K562 (cell line): Measurements from ENCODE around the gene GALNT9. TPM values are rescaled to one million over a fixed set of nuclear protein-coding genes. Genes with fewer than 3 reads are reported as not detected.

Experiments
- ATAC-seq: fragments of 200-7000 bp; cut with Tn5 transposase; 3 replicates; pipeline ENCODE4 v1.9.1; 2020; ENCODE audit warnings: moderate library complexity
- BruUV-seq: library from RNA; stranded (reverse); fragments of 400-500 nt; replicated peaks from 2 replicates; lab custom pipeline; 2021; lab: Mats Ljungman, UMichigan
- CTCF ChIA-PET: fragments of 300-600 bp; formaldehyde crosslinking; extraction: SDS; loops from one replicate; lab custom pipeline; 2021; ENCODE audit warnings: low intra/inter-chr PET ratio; lab: Yijun Ruan, JAX
- POLR2A ChIA-PET: fragments of 300-600, 350-650 bp; sonication (Branson Sonifier 250); formaldehyde crosslinking; extraction: SDS; loops from one replicate; lab custom pipeline; 2021; ENCODE audit warnings: antibody characterized with exemption, inconsistent platforms; lab: Yijun Ruan, JAX
- DNase-seq, 4 experiments: peaks; one replicate each; pipeline versions ENCODE4 v3.0.0 to v3.0.0-alpha.2; 2011 to 2018; ENCODE audit warnings: low spot score in 3 of 4, mixed read lengths in 3 of 4; ENCODE audit errors: extremely low read depth in 1 of 4
- FAIRE-seq: peaks from 2 replicates; lab custom pipeline; 2011; peaks lifted over from hg19 to GRCh38; lab: Jason Lieb, UNC
- H2AFZ ChIP-seq: 2 replicates; pipeline ENCODE4 v1.6.0; 2011; ENCODE audit warnings: low read depth, low read length, control low read depth, inconsistent platforms
- H3K27ac ChIP-seq: fragments of 200-600 bp; 3 replicates; pipeline ENCODE4 v1.8.0; 2011; ENCODE audit warnings: low read depth, mild to moderate bottlenecking, control low read depth, inconsistent platforms, low read length, moderate library complexity, mixed read lengths; ENCODE audit errors: extremely low read depth
- H3K27me3 ChIP-seq, 2 experiments: fragments of 300-600 bp in 1 of 2; 2 replicates in 1 of 2; 3 replicates in 1 of 2; pipeline versions ENCODE4 v1.6.0 to v1.8.0; 2011; ENCODE audit warnings: inconsistent platforms in 2 of 2, low read length in 2 of 2, mild to moderate bottlenecking in 1 of 2, mixed read lengths in 1 of 2, moderate library complexity in 1 of 2; ENCODE audit not compliant: control insufficient read depth in 2 of 2, insufficient read depth in 2 of 2
- H3K36me3 ChIP-seq: fragments of 300-600 bp; 3 replicates; pipeline ENCODE4 v1.8.0; 2011; ENCODE audit warnings: mild to moderate bottlenecking, low read length, inconsistent platforms; ENCODE audit not compliant: control insufficient read depth, insufficient read depth
- H3K4me1 ChIP-seq, 2 experiments: fragments of 200-600 bp in 1 of 2; replicated peaks in 1 of 2; 2 replicates in 1 of 2; 3 replicates in 1 of 2; pipeline versions ENCODE4 v1.5.1 to v1.8.0; 2011; ENCODE audit warnings: inconsistent platforms in 2 of 2, low read length in 2 of 2, mild to moderate bottlenecking in 1 of 2, mixed read lengths in 1 of 2, moderate library complexity in 1 of 2; ENCODE audit not compliant: control insufficient read depth in 2 of 2, insufficient read depth in 2 of 2
- H3K4me2 ChIP-seq: 2 replicates; pipeline ENCODE4 v1.6.1; 2011; ENCODE audit warnings: low read length, control low read depth, inconsistent platforms, mixed read lengths; ENCODE audit not compliant: insufficient read depth
- H3K4me3 ChIP-seq: fragments of 200-600 bp; sonication (generic), shearing (Covaris generic); 2 replicates; pipeline ENCODE4 v1.5.1; 2016; ENCODE audit warnings: control low read depth, inconsistent platforms
- H3K79me2 ChIP-seq: fragments of 200-600 bp; 3 replicates; pipeline ENCODE4 v1.8.0; 2011; ENCODE audit warnings: low read length, inconsistent platforms; ENCODE audit not compliant: control insufficient read depth, insufficient read depth
- H3K9ac ChIP-seq, 2 experiments: 2 replicates each; pipeline versions ENCODE4 v1.6.0 to v1.6.1; 2011; ENCODE audit warnings: low read depth in 2 of 2, low read length in 2 of 2, control low read depth in 1 of 2, inconsistent platforms in 1 of 2, mild to moderate bottlenecking in 1 of 2, mixed read lengths in 1 of 2; ENCODE audit not compliant: insufficient read depth in 1 of 2
- H3K9me1 ChIP-seq: one replicate; pipeline ENCODE4 v1.6.0; 2011; ENCODE audit warnings: inconsistent platforms, mild to moderate bottlenecking, low read length, moderate library complexity; ENCODE audit not compliant: control insufficient read depth, insufficient read depth
- H3K9me3 ChIP-seq: replicated peaks from 2 replicates; pipeline ENCODE4 v1.5.1; 2011; ENCODE audit warnings: low read depth, low read length, inconsistent platforms; ENCODE audit not compliant: control insufficient read depth, insufficient read depth
- H4K20me1 ChIP-seq: replicated peaks from 2 replicates; pipeline ENCODE4 v1.6.1; 2011; ENCODE audit warnings: low read length, inconsistent platforms, mixed read lengths; ENCODE audit not compliant: control insufficient read depth, insufficient read depth
- CHD4 ChIP-seq: fragments of 200-600 bp; sonication (generic); IDR thresholded peaks from 3 replicates; pipeline ENCODE4 v1.6.1; 2012; ENCODE audit warnings: low read depth, mild to moderate bottlenecking, mixed read lengths, low read length, inconsistent platforms; ENCODE audit not compliant: insufficient read depth, insufficient replicate concordance, poor library complexity, severe bottlenecking
- FOXA3 ChIP-seq, 2 experiments: fragments of 450-650 bp in 1 of 2; sonication (generic) in 1 of 2; formaldehyde crosslinking; IDR thresholded peaks in 1 of 2; conservative IDR thresholded peaks in 1 of 2; 2 replicates each; pipeline versions ENCODE4 v1.4.0 to v1.8.0; 2020 to 2022; ENCODE audit warnings: mild to moderate bottlenecking in 2 of 2, missing genetic modification reagents in 1 of 2
- HEY1 ChIP-seq: fragments of 250-450 bp; sonication (Bioruptor Pico); IDR thresholded peaks from 2 replicates; pipeline ENCODE4 v1.5.0; 2020; ENCODE audit warnings: mild to moderate bottlenecking, moderate library complexity, borderline replicate concordance
- ILK ChIP-seq: fragments of 450-650 bp; IDR thresholded peaks from 2 replicates; pipeline ENCODE4 v1.6.1; 2016; ENCODE audit warnings: missing genetic modification characterization, low read depth, mild to moderate bottlenecking, missing compliant biosample characterization, moderate library complexity, borderline replicate concordance
- POLR3G ChIP-seq: IDR thresholded peaks from 2 replicates; pipeline ENCODE4 v1.6.1; 2011; ENCODE audit not compliant: insufficient read length, insufficient replicate concordance; ENCODE audit errors: extremely low read depth
- RBBP5 ChIP-seq: fragments of 200-600 bp; sonication (generic); IDR thresholded peaks from 2 replicates; pipeline ENCODE4 v1.6.1; 2012; ENCODE audit warnings: borderline replicate concordance, mild to moderate bottlenecking, low read length, control low read depth, inconsistent platforms; ENCODE audit not compliant: insufficient read depth, poor library complexity, severe bottlenecking
- USF2 ChIP-seq: sonication (generic); formaldehyde crosslinking; IDR thresholded peaks from 2 replicates; pipeline ENCODE4 v1.5.0; 2020; ENCODE audit warnings: missing genetic modification reagents
- YY1 ChIP-seq, 3 experiments: IDR thresholded peaks; 2 replicates each; pipeline ENCODE4 v1.6.1; 2011; ENCODE audit warnings: low read length in 2 of 3, mild to moderate bottlenecking in 2 of 3, moderate library complexity in 2 of 3, borderline replicate concordance in 1 of 3, control low read depth in 1 of 3, low read depth in 1 of 3; ENCODE audit not compliant: insufficient read depth in 3 of 3, insufficient replicate concordance in 2 of 3, control insufficient read depth in 1 of 3, insufficient read length in 1 of 3; ENCODE audit errors: extremely low read depth in 1 of 3
- ZKSCAN1 ChIP-seq: fragments of 150-350 bp; IDR thresholded peaks from 2 replicates; pipeline ENCODE4 v1.6.1; 2016; ENCODE audit warnings: low read depth, low read length
- ZKSCAN8 ChIP-seq: fragments of 200-800 bp; sonication (Bioruptor generic); IDR thresholded peaks from 2 replicates; pipeline ENCODE4 v1.6.1; 2016; ENCODE audit warnings: missing genetic modification characterization, missing compliant biosample characterization
- WGBS: fragments of 100-300 bp; shearing (Covaris generic); methylation state at CpG from one replicate; pipeline ENCODE4 v1.1.6; 2016; ENCODE audit warnings: low coverage, mixed read lengths; ENCODE audit not compliant: insufficient coverage; ENCODE audit errors: missing lambda C conversion rate; 5-methylcytosine and 5-hydroxymethylcytosine counted together
- in situ Hi-C: fragments of 300-500 bp; cut with MboI; formaldehyde crosslinking; loops from 4 replicates; pipeline ENCODE4 v1.15.0; 2018; ENCODE audit warnings: inconsistent platforms, mixed read lengths
- intact Hi-C: fragments of 100-400 bp; cut with micrococcal nuclease; formaldehyde crosslinking; loops from 2 replicates; pipeline ENCODE4 v1.14.2; 2022
- polyA plus RNA-seq, 8 experiments: library from polyadenylated mRNA; depleted of rRNA in 4 of 8; stranded (reverse) in 5 of 8; unstranded in 3 of 8; fragments of >200 nt; fragmentation: Nextera tagmentation in 2 of 8; fragmentation: Illumina TruSeq in 1 of 8; extraction: Ambion mirVana in 2 of 8; extraction: Trizol in 1 of 8; gene quantifications; 2 replicates each; pipeline versions ENCODE4 v1.2.1 to v1.2.3, GENCODE V29; 2011 to 2014; ENCODE audit warnings: inconsistent platforms in 1 of 8, missing spikeins in 1 of 8
- total RNA-seq, 7 experiments: library from RNA; depleted of rRNA in 6 of 7; stranded (reverse); fragments of >200 nt in 6 of 7; fragmentation: Illumina TruSeq in 2 of 7; extraction: Trizol in 2 of 7; gene quantifications; 2 replicates each; pipeline versions ENCODE4 v1.2.1 to v1.2.3, GENCODE V29; 2011 to 2021; ENCODE audit warnings: low replicate concordance in 1 of 7
- TF ChIP-seq, protein P1 (sequence below): sonication (generic); formaldehyde crosslinking; IDR thresholded peaks from 2 replicates; pipeline ENCODE4 v1.8.0; 2022; ENCODE audit warnings: mild to moderate bottlenecking, missing genetic modification reagents

The GALNT9 gene
- total and polyA plus RNA-seq, 9 of the 15 experiments (the other 6 are each of a cell fraction or from before 2014, with no cell fraction given), result not detected

- TF ChIP-seq HEY1 (CRISPR knock-in tag) (no peak), CHD4 (no peak), ILK (no peak), YY1 (IDR thresholded peaks at IDR 0.05; ENCODE audit: borderline replicate concordance in 1 of 3, control insufficient read depth in 1 of 3, extremely low read depth in 1 of 3, insufficient read depth in 3 of 3, insufficient read length in 1 of 3, insufficient replicate concordance in 2 of 3, low read depth in 1 of 3, low read length in 2 of 3) (no peak), RBBP5 (no peak), ZKSCAN8 (CRISPR knock-in tag) (no peak), ZKSCAN1 (no peak), FOXA3 (CRISPR knock-in tag; conservative IDR thresholded peaks at IDR 0.05 in 1 of 2, IDR thresholded peaks at IDR 0.05 in 1 of 2) (no peak)
Observed at GRCh38 chr12:132316497-132317232, 12.7 kb downstream of the GALNT9 start (continued).

- in situ Hi-C loops (no loop called here), intact Hi-C loops (no loop called here)
- peaks cover 0 to 14% of the 10 kb centered on the region in 2 experiments; a peak in 1 of 5 replicates for H3K4me1 ChIP-seq
- no peak overlapping the region for H3K27ac ChIP-seq
- H2AFZ ChIP-seq, result no peak overlapping the region
- ATAC-seq (no peak), DNase-seq (no peak), FAIRE-seq (no peak)
- WGBS, result 2% methylated on average over 18 of the region's 20 CpGs
- no peak overlapping the region for H3K9ac ChIP-seq
- no TSS peak for BruUV-seq
- ChIA-PET POLR2A (interaction anchor here (0.8 kb wide), 1 partner anchor 20 kb away, joined by 3 read pairs; no protein-coding TSS in a partner anchor), CTCF (no interaction called here)
- 0 out of 2 replicates have a peak, but pooled peaks cover 6% of the 10 kb centered on the region for H4K20me1 ChIP-seq
- peaks cover 25 to 68% of the 10 kb centered on the region in 2 experiments for H3K27me3 ChIP-seq
- 0 out of 2 replicates have a peak, but pooled peaks cover under 1% of the 10 kb centered on the region for H3K9me3 ChIP-seq
- no peak overlapping the region for H3K4me3 ChIP-seq
- H3K4me2 ChIP-seq, result no peak overlapping the region
- H3K79me2 ChIP-seq, result no peaks in the 10 kb centered on the region
- H3K36me3 ChIP-seq, result no peaks in the 10 kb centered on the region
- no peaks in the 10 kb centered on the region for H3K9me1 ChIP-seq
- TF ChIP-seq, protein P1, sequence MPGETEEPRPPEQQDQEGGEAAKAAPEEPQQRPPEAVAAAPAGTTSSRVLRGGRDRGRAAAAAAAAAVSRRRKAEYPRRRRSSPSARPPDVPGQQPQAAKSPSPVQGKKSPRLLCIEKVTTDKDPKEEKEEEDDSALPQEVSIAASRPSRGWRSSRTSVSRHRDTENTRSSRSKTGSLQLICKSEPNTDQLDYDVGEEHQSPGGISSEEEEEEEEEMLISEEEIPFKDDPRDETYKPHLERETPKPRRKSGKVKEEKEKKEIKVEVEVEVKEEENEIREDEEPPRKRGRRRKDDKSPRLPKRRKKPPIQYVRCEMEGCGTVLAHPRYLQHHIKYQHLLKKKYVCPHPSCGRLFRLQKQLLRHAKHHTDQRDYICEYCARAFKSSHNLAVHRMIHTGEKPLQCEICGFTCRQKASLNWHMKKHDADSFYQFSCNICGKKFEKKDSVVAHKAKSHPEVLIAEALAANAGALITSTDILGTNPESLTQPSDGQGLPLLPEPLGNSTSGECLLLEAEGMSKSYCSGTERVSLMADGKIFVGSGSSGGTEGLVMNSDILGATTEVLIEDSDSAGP, result no peak
- TF ChIP-seq USF2 (CRISPR knock-in tag) (no peak), POLR3G (no peak)
Observed at GRCh38 chr12:132315951-132316350, 13.4 kb downstream of the GALNT9 start.
